GM21825 (cell line): ENCODE results near the gene RBM20.
"Not testable (repeated sequence)": the region's sequence is repeated elsewhere in the genome, so short reads cannot be mapped to it uniquely, and the experiment has no call there.

Experiments
- ATAC-seq: cut with Tn5 transposase; IDR thresholded peaks from one replicate; pipeline ENCODE4 v1.9.1; 2021; ENCODE audit warnings: mild to moderate bottlenecking, moderate library complexity; ENCODE audit not compliant: unreplicated experiment

Gene RBM20

GRCh38 chr10:110647136-110647430, 2.9 kb downstream of the RBM20 start:
- ATAC-seq = no peak

GRCh38 chr10:110648692-110649346, 4.7 kb downstream of the RBM20 start:
- ATAC-seq = no peak

GRCh38 chr10:110649347-110650264, 5.5 kb downstream of the RBM20 start:
- ATAC-seq = no peak

DNA sequence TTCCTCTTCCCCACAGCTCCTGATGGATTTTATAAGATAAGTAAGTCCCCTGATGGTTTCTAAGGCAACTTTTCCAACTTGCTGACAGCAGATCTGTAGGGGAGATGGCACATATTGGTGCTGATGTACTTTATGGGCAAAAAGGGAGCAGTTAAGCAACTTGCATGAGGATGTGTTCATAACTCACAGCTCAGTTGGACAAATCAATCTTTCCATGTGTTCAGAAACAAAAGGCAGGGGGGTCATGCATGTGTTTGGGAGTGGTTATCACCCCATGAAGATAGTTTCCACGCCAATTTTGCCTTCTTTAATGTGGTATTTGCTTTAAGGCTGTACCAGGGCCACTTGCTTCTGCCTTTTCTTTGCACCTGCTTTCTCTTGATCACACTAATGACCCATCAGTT, 6.1 kb downstream of the RBM20 start:
- ATAC-seq = no peak

DNA sequence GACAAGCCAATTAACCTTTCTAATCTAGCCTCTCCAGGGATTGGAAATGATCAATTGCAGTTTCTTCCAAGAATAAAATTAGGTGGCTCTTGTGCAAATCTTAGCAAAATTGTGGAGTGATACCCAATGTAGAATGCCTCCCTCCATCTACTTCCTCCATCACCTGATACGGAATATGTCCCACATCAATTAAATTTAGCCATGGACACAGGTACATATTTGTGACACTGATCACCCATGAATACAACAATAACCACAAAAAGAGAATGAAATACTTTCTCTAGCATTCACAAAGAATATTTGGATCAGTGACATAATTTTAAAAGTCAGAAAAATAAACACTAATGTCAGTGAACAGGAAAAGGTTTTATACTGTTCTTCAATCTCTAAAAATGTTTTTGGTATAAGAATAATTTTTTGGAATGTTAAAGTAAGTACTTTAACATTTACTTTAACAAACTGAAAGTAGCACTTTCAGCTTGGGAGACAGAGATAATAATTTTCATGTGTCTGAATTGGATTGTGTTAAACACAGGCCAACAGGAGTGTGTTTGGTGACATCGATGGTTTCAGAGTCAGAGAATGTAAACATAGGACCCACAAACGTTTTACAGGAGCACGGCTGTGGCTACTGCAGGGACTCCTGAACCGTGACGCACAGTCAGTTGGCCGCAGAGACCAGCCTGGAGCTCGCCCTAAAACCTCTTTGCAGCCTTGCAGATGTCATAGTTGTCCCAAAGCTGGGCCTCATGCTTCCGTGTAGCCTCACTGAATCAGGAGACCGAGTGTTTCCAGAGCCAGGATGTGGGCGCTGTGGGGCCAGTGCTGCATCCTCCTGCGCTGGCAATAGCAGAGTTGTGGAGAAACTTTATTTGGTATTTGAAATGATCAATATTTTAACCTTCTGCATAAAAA, 7.2 kb downstream of the RBM20 start:
- peak; percentile 84 for ATAC-seq

GRCh38 chr10:110652475-110653118, 8.5 kb downstream of the RBM20 start:
- ATAC-seq = no peak

DNA sequence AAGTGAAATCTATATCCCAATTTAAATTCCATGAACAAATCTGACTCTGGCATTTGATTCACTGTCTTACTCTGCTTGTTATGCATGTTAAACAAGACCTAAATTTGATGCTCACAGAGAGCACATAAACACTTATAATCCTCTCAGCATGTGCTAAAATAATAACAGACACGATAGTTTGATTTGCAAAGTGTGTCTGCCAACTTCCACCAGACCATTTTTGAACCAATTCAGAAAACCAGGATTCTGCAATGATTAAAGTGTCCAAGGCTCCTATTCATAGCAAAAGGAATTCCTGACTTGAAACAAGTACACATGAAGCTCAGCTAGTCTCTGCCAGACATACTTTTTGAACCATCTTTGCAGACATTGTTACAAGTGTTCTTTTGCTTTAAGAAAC, 11.2 kb downstream of the RBM20 start:
- ATAC-seq = no peak

GRCh38 chr10:110656612-110657011, 12.5 kb downstream of the RBM20 start:
- no peak for ATAC-seq

GRCh38 chr10:110657973-110658691, 14.0 kb downstream of the RBM20 start:
- no peak for ATAC-seq

DNA sequence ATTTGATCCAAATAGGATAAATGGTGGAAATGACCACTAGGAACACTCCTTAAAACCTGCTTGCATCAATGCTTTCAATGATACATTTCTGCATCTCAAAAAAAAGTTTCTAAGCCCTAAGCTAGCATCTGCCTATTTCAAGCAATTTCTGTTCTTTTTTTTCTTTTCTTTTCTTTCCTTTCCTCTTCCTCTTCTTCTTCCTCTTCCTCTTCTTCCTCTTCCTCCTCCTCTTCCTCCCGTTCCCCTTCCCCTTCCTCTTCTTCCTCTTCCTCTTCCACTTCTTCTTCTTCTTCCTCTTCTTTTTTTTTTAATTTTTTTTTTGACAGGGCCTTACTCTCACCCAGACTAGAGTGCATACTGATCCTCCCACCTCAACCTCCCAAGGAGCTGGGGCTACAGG, 15.4 kb downstream of the RBM20 start:
- no peak for ATAC-seq

DNA sequence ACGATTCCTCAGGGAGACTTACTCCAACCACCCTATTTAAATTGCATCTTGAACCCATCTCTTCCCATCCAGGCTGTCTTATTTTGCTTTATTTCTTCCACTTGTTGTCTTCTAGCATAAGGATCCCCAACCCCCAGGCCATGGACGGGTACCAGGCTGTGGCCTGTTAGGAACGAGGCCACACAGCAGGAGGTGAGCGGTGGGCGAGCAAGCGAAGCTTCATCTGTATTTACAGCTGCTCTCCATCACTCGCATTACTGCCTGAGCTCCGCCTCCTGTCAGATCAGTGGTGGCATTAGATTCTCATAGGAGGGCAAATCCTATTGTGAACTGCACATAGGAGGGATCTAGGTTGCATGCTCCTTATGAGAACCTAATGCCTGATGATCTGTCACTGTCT, 16.2 kb downstream of the RBM20 start:
- not testable (repeated sequence) for ATAC-seq

DNA sequence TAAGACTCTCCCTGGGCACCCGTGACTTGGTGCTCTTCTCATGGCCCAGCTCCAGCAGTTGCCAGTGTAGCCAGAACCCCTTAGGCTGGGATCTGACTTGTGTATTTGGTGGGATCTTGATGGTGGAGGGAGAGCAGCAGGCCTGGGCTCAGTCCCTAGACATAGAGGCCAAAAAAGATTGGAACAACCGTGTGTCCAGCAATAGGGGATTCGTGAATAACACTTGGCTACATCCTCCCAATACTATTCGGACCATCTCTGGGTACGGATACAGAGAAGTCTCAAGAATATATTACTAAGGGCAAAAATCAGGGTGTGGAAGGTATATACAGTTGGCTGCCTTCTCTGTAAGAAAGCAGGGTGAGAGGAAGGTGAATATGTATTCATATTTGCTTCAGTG, 17.2 kb downstream of the RBM20 start:
- no peak for ATAC-seq

DNA sequence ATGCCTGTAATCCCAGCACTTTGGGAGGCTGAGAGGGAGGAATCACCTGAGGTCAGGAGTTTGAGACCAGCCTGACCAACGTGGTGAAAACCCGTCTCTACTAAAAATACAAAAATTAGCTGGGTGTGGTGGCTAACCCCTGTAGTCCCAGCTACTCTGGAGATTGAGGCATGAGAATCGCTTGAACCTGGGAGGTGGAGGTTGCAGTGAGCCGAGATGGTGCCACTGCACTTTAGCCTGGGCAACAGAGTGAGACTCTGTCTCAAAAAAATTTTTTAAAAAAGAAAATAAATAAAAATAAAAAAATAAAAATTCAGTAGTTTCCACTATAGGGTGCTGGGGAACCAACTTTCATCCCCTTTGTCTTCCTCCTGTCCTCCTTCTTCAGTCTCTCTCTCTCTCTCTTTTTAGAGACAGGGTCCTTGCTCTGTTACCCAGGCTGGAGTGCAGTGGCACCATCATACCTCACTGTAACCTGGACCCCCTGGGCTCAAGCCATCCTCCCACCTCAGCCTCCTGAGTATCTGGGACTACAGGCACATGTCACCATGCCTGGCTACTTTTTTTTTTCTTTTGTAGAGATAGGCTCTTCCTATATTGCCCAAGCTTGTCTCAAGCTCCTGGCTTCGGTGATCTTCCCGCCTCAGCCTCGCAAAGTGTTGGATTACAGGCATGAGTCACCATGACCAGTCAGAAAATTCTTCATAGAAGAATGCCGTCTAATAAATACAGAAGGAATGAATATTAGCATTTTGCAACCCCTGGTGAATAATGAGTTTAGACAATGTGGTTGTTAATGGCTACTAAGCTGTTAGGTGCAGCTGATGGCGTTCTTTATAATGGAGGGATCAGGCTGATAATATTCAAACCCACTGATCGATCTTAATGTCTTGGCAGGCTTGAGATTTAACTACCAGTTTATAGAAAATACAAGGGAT, 20.6 kb downstream of the RBM20 start:
- no peak for ATAC-seq

DNA sequence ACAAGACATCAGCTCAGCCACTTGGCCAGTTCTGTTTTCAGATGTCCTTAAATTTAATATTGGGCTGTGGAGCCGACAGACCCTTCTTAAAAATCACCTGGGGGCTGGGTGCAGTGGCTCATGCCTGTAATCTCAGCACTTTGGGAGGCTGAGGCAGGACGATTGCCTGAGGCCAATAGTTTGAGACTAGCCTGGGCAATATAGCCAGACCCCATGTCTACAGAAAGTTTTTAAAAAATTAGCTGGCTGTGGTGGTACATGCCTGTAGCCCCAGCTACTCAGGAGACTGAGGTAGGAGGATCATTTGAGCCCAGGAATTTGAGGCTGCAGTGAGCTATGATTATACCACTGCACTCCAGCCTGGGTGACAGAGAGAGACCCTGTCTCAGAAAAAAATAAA, 22.1 kb downstream of the RBM20 start:
- ATAC-seq = not testable (repeated sequence)

- no peak for ATAC-seq
Observed at GRCh38 chr10:110666673-110667072, 22.5 kb downstream of the RBM20 start.

- no peak for ATAC-seq
Observed at GRCh38 chr10:110667620-110668343, 23.6 kb downstream of the RBM20 start.

DNA sequence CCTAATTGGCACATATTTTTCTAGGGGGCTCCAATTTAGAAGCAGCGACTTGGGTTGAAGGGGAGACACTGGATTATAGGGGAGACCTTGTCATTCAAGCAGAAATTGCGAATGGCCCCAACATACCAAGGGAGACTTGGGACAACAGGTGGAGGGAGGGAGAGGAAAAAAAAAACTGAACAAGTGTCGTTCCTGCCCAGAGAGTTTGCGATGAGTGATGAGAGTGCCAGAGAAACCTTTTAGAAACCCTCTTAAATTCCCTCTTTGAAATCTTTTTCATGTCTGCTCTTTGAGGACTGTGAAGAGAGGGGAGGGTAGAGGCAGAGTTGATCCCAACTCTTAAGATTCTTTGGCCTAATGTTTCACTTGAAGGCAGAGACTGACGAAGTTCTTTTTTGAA, 24.3 kb downstream of the RBM20 start:
- ATAC-seq = no peak

DNA sequence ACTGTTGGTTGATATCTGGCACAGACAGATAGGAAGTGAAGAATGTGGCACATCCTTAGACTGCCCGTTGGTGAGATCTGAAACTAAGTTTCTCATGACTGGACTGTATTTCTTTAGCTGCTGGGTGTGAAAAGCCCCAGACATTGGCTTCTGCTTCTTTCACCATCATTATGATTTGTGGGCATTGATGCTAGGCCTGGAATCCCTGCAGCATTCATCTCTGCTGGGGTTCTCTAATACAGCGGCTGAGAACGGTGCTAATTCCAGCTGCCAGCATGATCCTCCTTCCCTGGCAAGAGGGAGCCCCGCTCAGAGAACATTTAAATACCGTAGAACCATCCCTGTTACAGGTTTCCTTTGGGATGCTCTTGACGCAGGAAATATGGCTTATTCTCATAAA, 26.2 kb downstream of the RBM20 start:
- no peak for ATAC-seq
